ENCODE measurements around the gene NEGR1.

- TF ChIP-seq CTCF (IDR thresholded peaks at IDR 0.05) (no peak), POLR2A (IDR thresholded peaks at IDR 0.05) (no peak)
Observed at GRCh38 chr1:71377886-71378285, 904.5 kb downstream of the NEGR1 start.

Measured in Peyer's patch (tissue), 4 donors.